Neural cell (in vitro differentiated cells): Measurements from ENCODE around the gene MSMP. TPM values are rescaled to one million over a fixed set of nuclear protein-coding genes. Genes with fewer than 3 reads are reported as not detected.

Experiments used
- H2AFZ ChIP-seq: fragments of 200-600, 300-800 bp; sonication (generic), shearing (Covaris generic); 2 replicates; pipeline ENCODE4 v1.6.0; 2014; ENCODE audit warnings: low read depth, mild to moderate bottlenecking, antibody characterized with exemption, low read length, moderate library complexity
- H3F3A ChIP-seq: fragments of 200-600 bp; shearing (Covaris generic); 2 replicates; pipeline ENCODE4 v1.6.1; 2016; ENCODE audit warnings: mild to moderate bottlenecking, moderate library complexity, mixed read lengths, antibody characterized with exemption, low read length; ENCODE audit not compliant: insufficient read depth, poor library complexity, severe bottlenecking
- H3K27ac ChIP-seq: fragments of 200-600, 300-800 bp; sonication (generic), shearing (Covaris generic); 2 replicates; pipeline ENCODE4 v1.5.1; 2014; ENCODE audit warnings: mild to moderate bottlenecking, low read length, moderate library complexity
- H3K27me3 ChIP-seq: fragments of 300-800, 200-600 bp; sonication (generic), shearing (Covaris generic); 2 replicates; pipeline ENCODE4 v1.6.0; 2014; ENCODE audit warnings: mild to moderate bottlenecking, low read depth, low read length, moderate library complexity; ENCODE audit not compliant: insufficient read depth
- H3K36me3 ChIP-seq: fragments of 300-800, 200-600 bp; sonication (generic), shearing (Covaris generic); 2 replicates; pipeline ENCODE4 v1.5.1; 2014; ENCODE audit warnings: mild to moderate bottlenecking, antibody characterized with exemption, low read length, moderate library complexity; ENCODE audit not compliant: insufficient read depth
- H3K4me2 ChIP-seq: fragments of 300-800, 200-600 bp; sonication (generic), shearing (Covaris generic); 2 replicates; pipeline ENCODE4 v1.6.0; 2014; ENCODE audit warnings: mild to moderate bottlenecking, low read length
- H3K4me3 ChIP-seq: fragments of 300-800, 200-600 bp; sonication (generic), shearing (Covaris generic); 2 replicates; pipeline ENCODE4 v1.5.1; 2014; ENCODE audit warnings: mild to moderate bottlenecking, low read length, moderate library complexity
- H3K79me2 ChIP-seq: fragments of 200-600 bp; shearing (Covaris generic); replicated peaks from 2 replicates; pipeline ENCODE4 v1.6.0; 2014; ENCODE audit warnings: mild to moderate bottlenecking, low read length, moderate library complexity; ENCODE audit not compliant: insufficient read depth
- H3K9ac ChIP-seq: fragments of 300-800, 200-600 bp; sonication (generic), shearing (Covaris generic); 2 replicates; pipeline ENCODE4 v1.6.1; 2016; ENCODE audit warnings: mild to moderate bottlenecking, low read length, mixed read lengths
- H3K9me2 ChIP-seq: fragments of 200-600 bp; shearing (Covaris generic); 2 replicates; pipeline ENCODE4 v1.6.1; 2016; ENCODE audit warnings: mild to moderate bottlenecking, low read length, mixed read lengths; ENCODE audit not compliant: insufficient read depth
- H3K9me3 ChIP-seq: fragments of 200-600, 300-800 bp; sonication (generic), shearing (Covaris generic); 2 replicates; pipeline ENCODE4 v1.6.1; 2016; ENCODE audit warnings: mild to moderate bottlenecking, mixed run types, low read length, moderate library complexity, mixed read lengths
- H4K20me1 ChIP-seq: fragments of 200-600 bp; shearing (Covaris generic); 2 replicates; pipeline ENCODE4 v1.6.1; 2016; ENCODE audit warnings: mild to moderate bottlenecking, mixed run types; ENCODE audit not compliant: insufficient read depth
- CTCF ChIP-seq: fragments of 450-650 bp; IDR thresholded peaks from 2 replicates; pipeline ENCODE4 v1.5.1; 2014; ENCODE audit warnings: antibody characterized with exemption, mild to moderate bottlenecking, moderate library complexity; ENCODE audit not compliant: poor library complexity, severe bottlenecking
- EP300 ChIP-seq: fragments of 450-650 bp; conservative IDR thresholded peaks from 2 replicates; pipeline ENCODE4 v1.6.1; 2014; ENCODE audit warnings: antibody characterized with exemption, mild to moderate bottlenecking, moderate library complexity; ENCODE audit not compliant: poor library complexity, severe bottlenecking
- EZH2 ChIP-seq: fragments of 200-600, 300-800 bp; shearing (Covaris generic), sonication (generic); IDR thresholded peaks from 2 replicates; pipeline ENCODE4 v1.6.1; 2014; ENCODE audit warnings: antibody characterized with exemption, low read length, borderline replicate concordance, mild to moderate bottlenecking; ENCODE audit not compliant: insufficient read depth, poor library complexity, severe bottlenecking
- MXI1 ChIP-seq: fragments of 450-650 bp; conservative IDR thresholded peaks from 2 replicates; pipeline ENCODE4 v1.6.1; 2014; ENCODE audit warnings: antibody characterized with exemption, mild to moderate bottlenecking; ENCODE audit not compliant: poor library complexity, severe bottlenecking
- POLR2AphosphoS5 ChIP-seq: IDR thresholded peaks from 2 replicates; pipeline ENCODE4 v1.6.1; 2012
- RAD21 ChIP-seq: fragments of 450-650 bp; conservative IDR thresholded peaks from 2 replicates; pipeline ENCODE4 v1.6.1; 2014; ENCODE audit warnings: antibody characterized with exemption, mild to moderate bottlenecking, moderate library complexity
- REST ChIP-seq: IDR thresholded peaks from 2 replicates; pipeline ENCODE4 v1.6.1; 2012; ENCODE audit warnings: borderline replicate concordance
- SMC3 ChIP-seq: fragments of 450-650 bp; conservative IDR thresholded peaks from 2 replicates; pipeline ENCODE4 v1.6.1; 2014; ENCODE audit warnings: antibody characterized with exemption, mild to moderate bottlenecking, moderate library complexity; ENCODE audit not compliant: poor library complexity
- TAF1 ChIP-seq: IDR thresholded peaks from 2 replicates; pipeline ENCODE4 v1.6.1; 2012; ENCODE audit warnings: low read depth
- polyA plus RNA-seq: library from polyadenylated mRNA; depleted of rRNA; stranded (reverse); fragments of >200 nt; gene quantifications from 2 replicates; pipeline ENCODE4 v1.2.3, GENCODE V29; 2014

MSMP gene
- polyA plus RNA-seq, 1 donor from 2014 or later: not detected

- peak overlapping the region; percentile 89 for H3K27ac ChIP-seq
- no peaks in the 10 kb centered on the region for H4K20me1 ChIP-seq
- H3K9me2 ChIP-seq: no peaks in the 10 kb centered on the region
- peak overlapping the region; percentile 88 for H3K9ac ChIP-seq
- peaks cover 38% of the 10 kb centered on the region for H3K79me2 ChIP-seq
- no peaks in the 10 kb centered on the region for H3F3A ChIP-seq
- H3K9me3 ChIP-seq: no peaks in the 10 kb centered on the region
- H2AFZ ChIP-seq: peak overlapping the region; percentile 75
- TF ChIP-seq SMC3 (no peak), EZH2 (no peak), REST (peak; percentile 56), RAD21 (no peak), TAF1 (peak; percentile 80), POLR2AphosphoS5 (peak; percentile 82), MXI1 (no peak), CTCF (no peak), EP300 (peak; percentile 23)
- peaks cover 6% of the 10 kb centered on the region for H3K36me3 ChIP-seq
- H3K4me2 ChIP-seq: peak overlapping the region; percentile 90
- H3K4me3 ChIP-seq: peak overlapping the region; percentile 93
- no peaks in the 10 kb centered on the region for H3K27me3 ChIP-seq
Observed at GRCh38 chr9:35749515-35750255, 4.4 kb downstream of the MSMP start.

GRCh38 chr9:35748858-35749514 is 5.1 kb downstream of the MSMP start, which contains the start of the genes GBA2 and RGP1:
Gene GBA2 (minus strand): TSS chr9:35749228. CDS start chr9:35748704, 524 bp downstream.
Gene RGP1 (plus strand): TSS chr9:35749287. CDS start chr9:35749756, 469 bp downstream.
- Histone ChIP-seq H2AFZ (peak within 1 kb of the TSS; percentile 75), H3K36me3 (peaks cover 1% of the 10 kb centered on the region), H3K4me2 (peak within 1 kb of the TSS; percentile 99), H3K9me3 (no peaks in the 10 kb centered on the region), H3K9me2 (no peaks in the 10 kb centered on the region), H3F3A (no peaks in the 10 kb centered on the region), H3K4me3 (peak within 1 kb of the TSS; percentile 93), H4K20me1 (no peaks in the 10 kb centered on the region), H3K9ac (peak within 1 kb of the TSS; percentile 88), H3K27me3 (no peaks in the 10 kb centered on the region), H3K79me2 (peaks cover 38% of the 10 kb centered on the region), H3K27ac (peak within 1 kb of the TSS; percentile 89)
- TF ChIP-seq RAD21 (no peak), MXI1 (peak; percentile 66), POLR2AphosphoS5 (peak; percentile 84), TAF1 (no peak), CTCF (no peak), EP300 (peak; percentile 30), EZH2 (no peak), SMC3 (no peak)
